PC-3 (cell line): ENCODE data around the gene CGGBP1. TPM values are rescaled to one million over a fixed set of nuclear protein-coding genes. Genes with fewer than 3 reads are reported as not detected.
"Not testable (repeated sequence)": the region's sequence is repeated elsewhere in the genome, so short reads cannot be mapped to it uniquely, and the experiment has no call there.

Experiments used
- ATAC-seq: fragments of 200-7000 bp; cut with Tn5 transposase; 2 replicates; pipeline ENCODE4 v1.9.1; 2020; ENCODE audit warnings: mild to moderate bottlenecking, moderate library complexity
- BruUV-seq: library from RNA; stranded (reverse); fragments of 400-500 nt; replicated peaks from 2 replicates; lab custom pipeline; 2021; lab: Mats Ljungman, UMichigan
- CTCF ChIA-PET: fragments of 300-600 bp; sonication (Branson Sonifier 250); formaldehyde crosslinking; loops from one replicate; lab custom pipeline; 2022; ENCODE audit warnings: antibody characterized with exemption; lab: Charles Lee
- POLR2A ChIA-PET: fragments of 300-600 bp; sonication (Branson Sonifier 250); formaldehyde crosslinking; loops from one replicate; lab custom pipeline; 2022; ENCODE audit warnings: antibody characterized with exemption; ENCODE audit not compliant: unreplicated experiment; lab: Charles Lee
- DNase-seq: peaks from one replicate; pipeline ENCODE4 v3.0.0-alpha.2; 2015
- H2AFZ ChIP-seq: fragments of 300-600 bp; sonication (generic); 2 replicates; pipeline ENCODE4 v1.6.0; 2016; ENCODE audit warnings: antibody characterized with exemption, low read length
- H3F3A ChIP-seq: fragments of 300-600 bp; sonication (generic); one replicate; pipeline ENCODE4 v1.6.0; 2017; ENCODE audit warnings: antibody characterized with exemption, low read length, control low read depth, mild to moderate bottlenecking; ENCODE audit not compliant: unreplicated experiment
- H3K27ac ChIP-seq: fragments of 300-600 bp; sonication (generic); 2 replicates; pipeline ENCODE4 v1.5.1; 2016; ENCODE audit warnings: mild to moderate bottlenecking, low read length
- H3K27me3 ChIP-seq: fragments of 300-600 bp; sonication (generic); 2 replicates; pipeline ENCODE4 v1.6.1; 2016; ENCODE audit warnings: low read length, mixed read lengths
- H3K36me3 ChIP-seq: fragments of 300-600 bp; sonication (generic); 2 replicates; pipeline ENCODE4 v1.6.1; 2016; ENCODE audit warnings: low read depth, mixed run types, low read length, mixed read lengths
- H3K4me1 ChIP-seq: fragments of 300-600 bp; sonication (generic); 2 replicates; pipeline ENCODE4 v1.5.1; 2016; ENCODE audit warnings: low read length; ENCODE audit not compliant: insufficient read depth
- H3K4me2 ChIP-seq: fragments of 300-600 bp; sonication (generic); 2 replicates; pipeline ENCODE4 v1.6.0; 2016; ENCODE audit warnings: low read length
- H3K4me3 ChIP-seq: fragments of 300-600 bp; sonication (generic); 2 replicates; pipeline ENCODE4 v1.5.1; 2016; ENCODE audit warnings: mild to moderate bottlenecking, low read length, mixed read lengths
- H3K79me2 ChIP-seq: fragments of 300-600 bp; sonication (generic); 2 replicates; pipeline ENCODE4 v1.6.1; 2017; ENCODE audit warnings: low read length, mixed read lengths
- H3K9ac ChIP-seq: fragments of 300-600 bp; sonication (generic); 2 replicates; pipeline ENCODE4 v1.6.0; 2016; ENCODE audit warnings: mild to moderate bottlenecking, low read length
- H3K9me2 ChIP-seq: fragments of 300-600 bp; sonication (generic); replicated peaks from 2 replicates; pipeline ENCODE4 v1.6.1; 2016; ENCODE audit warnings: mixed run types, low read length, mixed read lengths
- H3K9me3 ChIP-seq: fragments of 300-600 bp; sonication (generic); 2 replicates; pipeline ENCODE4 v1.6.1; 2016; ENCODE audit warnings: low read length, mixed read lengths
- H4K20me1 ChIP-seq: fragments of 300-600 bp; sonication (generic); 2 replicates; pipeline ENCODE4 v1.6.1; 2016; ENCODE audit warnings: low read length, mixed read lengths
- EZH2 ChIP-seq: fragments of 300-600 bp; sonication (generic); IDR thresholded peaks from one replicate; pipeline ENCODE4 v1.6.1; 2017; ENCODE audit warnings: antibody characterized with exemption, mild to moderate bottlenecking, low read length; ENCODE audit not compliant: unreplicated experiment
- EZH2phosphoT487 ChIP-seq: fragments of 300-600 bp; sonication (generic); IDR thresholded peaks from 2 replicates; pipeline ENCODE4 v1.6.1; 2018; ENCODE audit warnings: mild to moderate bottlenecking, antibody characterized with exemption, low read length, borderline replicate concordance
- intact Hi-C: fragments of 100-400 bp; cut with micrococcal nuclease; formaldehyde crosslinking; loops from 2 replicates; pipeline ENCODE4 v1.9.0; 2023
- total RNA-seq: library from RNA; depleted of rRNA; stranded (reverse); fragments of >200 nt; gene quantifications from 2 replicates; pipeline ENCODE4 v1.2.3, GENCODE V29; 2014
- TF ChIP-seq, protein P1 (sequence below): fragments of 300-600 bp; sonication (generic); conservative IDR thresholded peaks from 2 replicates; pipeline ENCODE4 v1.5.1; 2017; ENCODE audit warnings: antibody characterized with exemption, low read depth, mild to moderate bottlenecking, low read length

Gene CGGBP1
- total RNA-seq, 1 experiment from 2014 or later, result 37.1 TPM

DNA sequence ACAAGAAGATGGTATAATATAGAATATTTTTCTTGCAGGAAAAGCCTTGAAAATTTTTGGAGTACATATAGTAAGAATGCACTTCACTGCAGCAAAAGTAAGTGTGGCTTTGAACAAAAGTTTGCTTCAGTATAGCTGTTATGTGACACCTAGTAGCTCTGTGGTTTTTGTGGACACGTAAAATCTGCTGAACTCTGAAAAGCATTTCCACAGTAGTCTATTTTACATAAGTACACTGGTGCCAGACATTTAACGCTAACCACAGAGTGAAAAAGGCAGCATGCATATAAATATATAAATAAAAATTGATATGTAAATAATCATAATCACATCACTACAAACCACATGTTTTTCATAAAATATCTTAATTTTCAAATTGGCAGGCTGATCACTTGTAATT lies 39.8 kb downstream of the CGGBP1 start:
- no peaks in the 10 kb centered on the region for H3K9me2 ChIP-seq
- no peaks in the 10 kb centered on the region for H4K20me1 ChIP-seq
- no peak overlapping the region for H3K27ac ChIP-seq
- H3K27me3 ChIP-seq, result no peaks in the 10 kb centered on the region
- TF ChIP-seq, protein P1, sequence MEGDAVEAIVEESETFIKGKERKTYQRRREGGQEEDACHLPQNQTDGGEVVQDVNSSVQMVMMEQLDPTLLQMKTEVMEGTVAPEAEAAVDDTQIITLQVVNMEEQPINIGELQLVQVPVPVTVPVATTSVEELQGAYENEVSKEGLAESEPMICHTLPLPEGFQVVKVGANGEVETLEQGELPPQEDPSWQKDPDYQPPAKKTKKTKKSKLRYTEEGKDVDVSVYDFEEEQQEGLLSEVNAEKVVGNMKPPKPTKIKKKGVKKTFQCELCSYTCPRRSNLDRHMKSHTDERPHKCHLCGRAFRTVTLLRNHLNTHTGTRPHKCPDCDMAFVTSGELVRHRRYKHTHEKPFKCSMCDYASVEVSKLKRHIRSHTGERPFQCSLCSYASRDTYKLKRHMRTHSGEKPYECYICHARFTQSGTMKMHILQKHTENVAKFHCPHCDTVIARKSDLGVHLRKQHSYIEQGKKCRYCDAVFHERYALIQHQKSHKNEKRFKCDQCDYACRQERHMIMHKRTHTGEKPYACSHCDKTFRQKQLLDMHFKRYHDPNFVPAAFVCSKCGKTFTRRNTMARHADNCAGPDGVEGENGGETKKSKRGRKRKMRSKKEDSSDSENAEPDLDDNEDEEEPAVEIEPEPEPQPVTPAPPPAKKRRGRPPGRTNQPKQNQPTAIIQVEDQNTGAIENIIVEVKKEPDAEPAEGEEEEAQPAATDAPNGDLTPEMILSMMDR, result no peak
- no peaks in the 10 kb centered on the region for H3F3A ChIP-seq
- no peaks in the 10 kb centered on the region for H3K4me1 ChIP-seq
- H3K4me3 ChIP-seq, result no peak overlapping the region
- no peak overlapping the region for H3K4me2 ChIP-seq
- no peak overlapping the region for H2AFZ ChIP-seq
- BruUV-seq, result no TSS peak
- H3K79me2 ChIP-seq, result no peaks in the 10 kb centered on the region
- intact Hi-C loops, result no loop called here
- no peaks in the 10 kb centered on the region for H3K9me3 ChIP-seq
- POLR2A ChIA-PET, result no interaction called here
- peak; percentile 68 for ATAC-seq
- DNase-seq, result peak; percentile 27
- no peaks in the 10 kb centered on the region for H3K36me3 ChIP-seq
- CTCF ChIA-PET, result no interaction called here
- H3K9ac ChIP-seq, result no peak overlapping the region

GRCh38 chr3:88015656-88016055 lies 43.1 kb downstream of the CGGBP1 start:
- CTCF ChIA-PET, DNase-seq, H3K27me3 ChIP-seq, H3K9ac ChIP-seq, H3F3A ChIP-seq, ATAC-seq, H3K9me3 ChIP-seq, H3K4me2 ChIP-seq, POLR2A ChIA-PET, H3K4me3 ChIP-seq, BruUV-seq, H3K27ac ChIP-seq, H3K9me2 ChIP-seq, H3K36me3 ChIP-seq, H2AFZ ChIP-seq, intact Hi-C loops, H3K4me1 ChIP-seq, H4K20me1 ChIP-seq, H3K79me2 ChIP-seq: not testable (repeated sequence)

DNA sequence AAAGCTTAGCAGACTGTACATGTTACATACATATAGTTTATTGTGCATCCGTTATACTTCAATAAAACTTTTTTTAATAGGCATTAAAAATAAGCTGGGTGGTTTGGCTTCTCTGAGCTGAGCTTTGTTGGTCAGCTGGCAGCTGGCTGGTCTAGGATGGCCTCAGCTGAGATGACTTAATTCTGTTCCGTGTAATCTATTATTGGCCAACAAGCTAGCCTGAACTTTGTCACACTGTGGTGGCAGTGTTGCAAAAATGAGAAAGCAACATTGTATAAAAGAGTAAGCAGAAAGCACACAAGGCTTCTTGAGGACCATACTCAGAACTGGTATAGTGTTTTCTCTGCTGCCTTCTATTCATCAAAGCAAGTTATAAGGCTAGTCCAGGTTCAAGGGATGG lies 45.2 kb downstream of the CGGBP1 start:
- Histone ChIP-seq H3K27ac (no peak overlapping the region), H3K27me3 (no peaks in the 10 kb centered on the region), H3K4me2 (no peak overlapping the region), H3K79me2 (no peaks in the 10 kb centered on the region), H3K4me1 (no peaks in the 10 kb centered on the region), H3K9me2 (no peaks in the 10 kb centered on the region), H3K9me3 (no peaks in the 10 kb centered on the region), H3K9ac (no peak overlapping the region), H4K20me1 (no peaks in the 10 kb centered on the region), H3K36me3 (no peaks in the 10 kb centered on the region), H3F3A (no peaks in the 10 kb centered on the region), H3K4me3 (no peak overlapping the region), H2AFZ (no peak overlapping the region)
- TF ChIP-seq, protein P1, result no peak
- no peak for TF ChIP-seq EZH2
- no peak for TF ChIP-seq EZH2phosphoT487
- ATAC-seq (no peak), DNase-seq (no peak)
- ChIA-PET POLR2A (interaction anchor here (0.6 kb wide), 2 partner anchors 9 to 65 kb away, joined by 3 to 5 read pairs; no protein-coding TSS in a partner anchor), CTCF (interaction anchor here (0.6 kb wide), 1 partner anchor 81 kb away, joined by 6 read pairs; no protein-coding TSS in a partner anchor)
- intact Hi-C loops, result no loop called here
- BruUV-seq, result no TSS peak
